Measurements from ENCODE around the gene COL2A1.

Gene COL2A1

DNA sequence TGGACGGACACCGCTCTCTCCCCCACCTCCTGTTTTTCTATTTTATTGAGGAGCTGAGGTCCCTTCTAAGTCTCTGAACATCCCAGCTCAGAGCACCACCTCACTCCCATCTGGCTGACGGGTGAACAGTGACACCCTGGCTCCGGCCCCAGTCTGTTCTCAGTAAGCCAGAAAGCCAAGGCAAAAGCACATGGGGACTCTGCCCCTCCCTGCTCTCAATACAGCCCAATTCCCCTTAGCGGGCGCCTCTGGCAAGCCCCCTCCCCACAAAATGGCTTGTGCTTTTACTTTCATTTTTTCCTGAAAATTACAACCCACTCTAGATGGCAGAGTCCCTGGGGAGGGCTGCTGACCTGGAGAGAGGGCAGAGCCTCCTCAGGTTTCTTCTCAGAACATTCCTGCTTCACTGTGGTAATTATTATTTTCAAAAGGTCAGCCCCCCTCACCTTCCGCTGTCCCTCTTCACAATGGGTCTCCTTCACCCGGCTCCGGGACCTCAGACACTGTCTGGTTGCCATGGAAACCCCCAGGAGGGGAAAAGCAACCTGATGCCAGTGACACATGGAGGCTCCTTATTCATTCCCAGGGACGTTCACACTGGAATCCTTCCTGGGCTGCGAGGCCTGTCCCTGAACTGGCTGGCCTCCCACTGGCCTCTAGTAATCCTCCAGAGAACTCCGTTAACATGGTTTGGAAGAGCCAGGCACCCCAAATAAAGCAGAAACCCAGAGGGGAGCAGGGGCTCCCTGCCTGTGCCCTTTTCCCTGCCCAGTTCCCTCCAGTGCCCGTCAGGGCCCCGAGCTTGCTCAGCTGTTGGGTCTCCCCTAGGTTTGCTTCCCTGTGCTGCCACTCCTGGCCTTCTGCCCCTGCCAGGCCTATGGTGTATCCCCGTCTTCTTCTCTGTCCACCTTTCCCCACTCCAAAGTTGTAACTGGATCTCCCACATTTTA, 15.9 kb downstream of the COL2A1 start:
- DNase-seq = no peak

DNA sequence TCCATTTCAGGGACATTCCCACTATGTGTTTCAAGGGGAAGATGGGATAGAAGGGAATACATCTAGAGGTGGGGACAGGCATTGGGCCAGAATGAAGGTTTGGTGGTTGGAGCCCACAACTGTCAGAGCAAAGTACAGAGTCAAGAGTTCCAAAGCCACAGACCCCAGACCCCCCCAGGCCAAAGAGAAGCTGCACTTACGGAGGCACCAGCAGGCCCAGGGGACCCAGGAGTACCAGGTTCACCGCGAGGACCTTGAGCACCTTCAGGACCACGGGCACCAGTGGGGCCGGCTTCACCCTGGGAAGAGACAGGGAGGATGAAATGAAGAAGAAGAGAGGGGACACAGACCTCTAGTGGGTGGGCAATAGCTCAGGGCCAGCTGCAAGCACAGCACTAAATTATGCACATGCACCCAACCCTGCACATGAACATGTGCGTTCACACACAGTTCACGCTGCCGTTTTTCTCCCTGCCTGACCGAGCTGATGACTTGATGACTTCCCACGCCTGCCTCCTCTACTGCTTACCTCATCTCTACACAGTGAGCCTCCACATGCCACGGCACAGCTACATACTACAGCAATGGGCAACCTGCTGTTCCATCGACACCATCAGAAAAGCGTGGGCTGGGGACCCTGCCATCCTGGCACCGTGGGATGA, 16.7 kb downstream of the COL2A1 start:
- no peak for DNase-seq

DNA sequence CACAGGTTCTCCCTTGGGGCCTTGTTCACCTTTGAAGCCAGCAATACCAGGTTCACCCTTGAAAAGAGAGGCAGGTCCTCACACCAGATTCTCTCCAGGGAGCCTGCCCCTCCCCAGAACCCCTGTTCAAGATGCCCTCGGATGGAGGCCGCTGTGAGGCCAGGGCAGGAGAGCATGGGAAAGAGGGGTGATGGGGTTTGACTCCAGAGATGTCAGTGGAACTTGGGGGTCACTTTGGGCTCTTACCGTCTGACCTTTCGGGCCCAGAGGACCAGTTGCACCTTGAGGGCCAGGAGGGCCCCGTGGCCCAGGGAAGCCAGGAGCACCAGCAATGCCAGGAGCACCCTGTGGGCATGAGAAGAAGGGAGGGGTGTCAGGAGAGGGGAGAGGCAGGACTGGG, 17.4 kb downstream of the COL2A1 start:
- no peak for DNase-seq

DNA sequence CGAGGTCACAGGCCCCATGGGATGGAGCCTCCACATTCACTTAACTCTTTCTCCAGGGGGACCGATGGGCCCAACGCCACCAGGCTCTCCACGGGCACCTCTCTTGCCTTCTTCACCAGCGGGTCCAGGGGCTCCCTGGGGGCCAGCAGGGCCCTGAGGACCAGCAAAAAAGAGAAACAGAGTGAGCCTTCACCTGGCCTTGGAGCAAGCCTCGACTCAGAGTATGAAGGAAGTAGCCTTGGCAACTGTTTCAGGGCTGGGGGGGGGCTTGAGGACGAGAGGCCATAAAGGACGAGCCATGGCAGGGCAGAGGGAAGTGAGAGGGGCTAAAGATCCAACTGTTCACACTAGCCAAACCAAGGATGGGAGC, 18.0 kb downstream of the COL2A1 start:
- no peak for DNase-seq

DNA sequence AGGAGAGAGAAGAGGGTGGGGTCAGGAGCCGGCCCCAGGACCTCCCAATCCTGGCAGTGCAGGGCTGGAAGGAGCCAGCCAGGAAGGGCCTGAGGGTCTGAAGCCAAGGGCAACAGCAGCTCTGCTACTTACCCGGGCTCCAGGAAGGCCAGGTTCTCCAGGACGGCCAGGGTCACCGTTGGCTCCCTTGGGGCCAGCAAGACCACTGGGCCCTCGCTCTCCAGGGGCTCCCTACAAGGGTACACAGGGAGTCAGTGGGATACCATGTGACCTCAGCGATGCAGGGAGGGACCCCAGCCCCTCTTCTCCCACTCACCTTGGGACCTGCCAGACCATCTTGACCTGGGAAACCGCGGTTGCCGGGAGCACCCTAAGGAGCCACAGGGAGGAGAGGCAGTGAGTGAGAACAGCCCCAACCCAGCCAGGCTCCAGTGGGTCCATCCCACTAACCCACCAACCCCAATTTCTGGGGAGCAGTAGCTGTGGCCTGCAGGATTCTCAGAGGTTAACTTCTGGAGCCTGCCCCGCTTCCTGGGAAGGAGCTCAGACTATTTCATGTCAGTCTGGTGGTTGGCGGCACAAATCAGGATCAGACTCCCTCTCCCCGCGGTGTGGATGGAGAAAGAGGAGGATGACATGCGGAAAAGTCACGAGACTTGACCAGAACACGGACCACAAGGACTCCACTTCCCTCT, 18.5 kb downstream of the COL2A1 start:
- DNase-seq = no peak

DNA sequence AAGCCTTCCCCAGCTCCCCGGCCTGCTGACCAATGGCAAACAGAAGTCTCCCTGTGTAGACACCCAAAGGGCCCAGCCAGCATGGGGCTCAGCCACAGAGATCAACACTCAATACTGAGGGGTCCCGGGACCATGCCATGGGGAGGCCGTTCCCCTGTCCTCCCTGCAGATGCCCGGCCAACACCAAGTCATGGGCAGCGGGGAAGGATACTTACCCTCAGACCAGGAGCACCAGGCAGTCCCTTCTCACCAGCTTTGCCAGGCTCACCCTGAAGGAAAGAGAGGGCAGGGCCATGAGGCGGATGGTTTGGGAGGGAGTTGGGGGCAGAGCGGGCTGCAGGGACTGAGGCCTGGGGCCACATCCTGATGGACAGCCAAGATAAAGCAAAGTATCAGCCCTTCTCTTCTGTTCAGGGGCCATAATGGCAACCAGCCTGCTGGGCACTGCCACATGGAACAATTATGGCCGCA, 19.9 kb downstream of the COL2A1 start:
- DNase-seq = no peak

DNA sequence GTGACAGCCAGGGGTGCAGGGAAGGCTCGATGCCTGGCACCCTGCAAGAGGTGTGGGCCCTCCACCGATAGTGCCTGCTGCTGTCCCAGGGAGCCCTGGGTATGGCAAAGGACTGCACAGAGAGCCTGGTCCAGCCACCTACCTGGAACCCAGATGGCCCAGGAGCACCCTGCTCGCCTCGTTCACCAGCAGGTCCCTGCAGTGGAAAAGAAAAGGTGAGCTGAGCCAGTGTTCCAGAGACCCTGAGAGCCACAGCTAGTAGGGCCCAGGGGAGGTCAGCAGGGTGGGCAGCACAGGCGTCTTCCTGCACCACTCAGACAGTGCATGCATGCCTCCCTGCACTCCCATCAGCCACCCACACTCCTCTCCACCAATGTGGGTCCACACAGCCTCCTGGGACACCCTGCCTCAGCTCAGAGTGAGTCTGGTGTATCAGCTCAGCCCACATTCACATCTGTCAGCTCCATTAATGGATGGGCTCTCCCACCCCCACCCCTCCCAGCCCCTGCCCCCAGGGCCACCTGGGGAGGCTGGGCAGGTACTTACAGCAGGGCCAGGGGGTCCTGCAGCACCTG, 20.6 kb downstream of the COL2A1 start:
- DNase-seq = no peak

DNA sequence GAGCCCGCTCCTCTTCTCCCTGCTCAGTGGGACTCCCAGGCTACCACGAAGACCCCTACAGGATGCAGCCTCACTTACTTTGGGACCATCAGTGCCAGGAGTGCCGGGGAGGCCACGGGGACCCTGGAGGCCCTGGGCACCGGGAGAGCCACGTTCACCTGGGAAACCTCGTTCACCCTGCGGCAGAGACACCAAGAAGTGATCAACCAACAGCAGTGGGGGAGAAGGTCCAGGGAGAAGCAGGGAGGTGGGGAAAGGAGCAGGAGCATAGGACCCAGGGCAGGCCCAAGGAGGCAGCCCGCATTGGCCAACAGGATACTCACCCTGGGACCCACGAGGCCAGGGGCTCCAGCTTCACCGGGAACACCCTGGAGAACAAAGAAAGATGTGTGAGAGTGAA, 21.5 kb downstream of the COL2A1 start:
- DNase-seq = no peak

DNA sequence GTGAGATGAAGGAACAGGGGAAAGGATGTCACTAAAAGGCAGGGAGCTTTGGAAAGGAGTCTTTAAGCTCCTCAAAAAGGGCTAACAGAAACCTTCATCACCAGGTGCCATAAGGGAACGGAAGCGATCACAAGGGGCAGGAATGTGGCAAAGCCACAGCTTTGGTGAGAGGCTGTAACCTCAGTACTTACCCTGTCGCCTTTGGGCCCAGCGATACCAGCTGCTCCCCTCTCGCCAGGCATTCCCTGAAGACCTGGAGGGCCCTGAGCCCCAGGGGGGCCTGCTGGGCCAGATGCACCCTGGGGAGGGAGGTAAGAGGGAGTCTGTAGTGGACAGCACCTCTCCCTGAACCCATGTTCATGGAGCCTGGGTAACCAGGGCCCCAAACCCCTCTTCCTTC, 22.0 kb downstream of the COL2A1 start:
- no peak for DNase-seq

DNA sequence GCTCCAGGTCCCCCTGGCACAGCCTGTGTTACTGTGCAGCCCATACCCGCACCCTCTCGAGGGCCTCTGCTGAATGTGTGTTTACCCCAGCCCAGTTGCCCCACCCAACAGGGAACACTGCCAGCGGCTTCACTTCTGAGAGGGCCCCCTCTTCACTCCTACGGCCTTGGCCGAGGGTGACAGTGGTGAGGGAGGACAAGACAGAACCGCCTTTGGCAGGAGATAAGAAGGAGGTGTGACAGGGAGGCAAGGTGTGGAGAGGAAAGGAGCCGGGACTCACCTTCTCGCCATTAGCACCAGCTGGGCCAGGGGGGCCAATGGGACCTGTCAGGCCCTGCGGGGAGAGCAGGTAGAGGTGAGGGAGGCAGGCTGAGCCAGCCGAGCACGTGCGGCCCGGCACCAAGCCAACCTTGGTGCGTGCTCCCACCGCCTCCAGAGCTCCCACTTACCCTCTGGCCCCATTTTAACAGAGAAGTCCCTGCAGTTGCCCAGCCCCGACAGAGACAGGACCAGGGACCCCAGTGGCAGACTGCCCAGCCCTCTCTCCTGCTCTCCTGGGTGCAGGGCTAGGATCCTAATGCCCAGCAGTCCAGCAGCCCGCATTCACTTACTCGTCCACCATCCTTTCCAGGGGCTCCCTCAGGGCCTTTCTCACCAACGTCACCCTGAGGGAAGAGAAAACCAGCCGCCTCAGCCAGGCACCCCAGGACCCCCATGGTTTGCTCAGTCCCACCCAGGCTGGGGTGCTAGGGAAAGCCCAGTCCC, 22.6 kb downstream of the COL2A1 start:
- DNase-seq = no peak

DNA sequence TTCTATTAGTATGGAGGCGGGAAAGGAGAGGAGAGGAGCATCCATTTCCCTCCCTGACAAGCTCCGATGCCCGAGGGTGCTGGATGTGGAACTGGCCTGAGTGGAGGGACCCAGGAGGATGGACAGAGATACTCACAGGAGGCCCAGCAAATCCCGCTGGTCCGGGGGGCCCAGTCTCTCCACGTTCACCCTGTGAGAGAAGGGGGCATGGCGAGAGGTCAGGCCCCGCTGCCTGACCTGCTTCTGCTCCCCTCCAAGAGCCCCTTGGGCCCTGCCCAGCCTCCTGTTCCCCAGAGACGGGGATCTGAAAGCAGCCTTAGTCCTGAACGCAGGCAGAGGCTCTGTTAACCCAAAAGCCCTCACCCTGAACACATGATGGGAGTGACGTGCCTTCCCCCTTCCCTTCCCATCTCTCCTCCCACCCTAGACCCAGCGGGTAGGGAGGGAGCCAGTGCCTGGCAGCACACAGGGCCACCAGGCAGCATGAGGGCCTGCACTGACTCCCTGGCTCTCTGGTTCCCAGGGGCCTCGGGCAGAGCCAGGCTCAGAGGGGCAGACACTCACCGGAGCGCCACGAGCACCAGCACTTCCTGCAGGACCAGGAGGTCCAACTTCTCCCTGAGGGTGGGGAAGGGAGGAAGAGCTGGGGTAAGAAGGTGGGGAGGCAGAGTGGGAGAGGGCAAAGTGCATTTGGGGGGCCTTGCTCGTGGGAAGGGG, 23.3 kb downstream of the COL2A1 start:
- no peak for DNase-seq

DNA sequence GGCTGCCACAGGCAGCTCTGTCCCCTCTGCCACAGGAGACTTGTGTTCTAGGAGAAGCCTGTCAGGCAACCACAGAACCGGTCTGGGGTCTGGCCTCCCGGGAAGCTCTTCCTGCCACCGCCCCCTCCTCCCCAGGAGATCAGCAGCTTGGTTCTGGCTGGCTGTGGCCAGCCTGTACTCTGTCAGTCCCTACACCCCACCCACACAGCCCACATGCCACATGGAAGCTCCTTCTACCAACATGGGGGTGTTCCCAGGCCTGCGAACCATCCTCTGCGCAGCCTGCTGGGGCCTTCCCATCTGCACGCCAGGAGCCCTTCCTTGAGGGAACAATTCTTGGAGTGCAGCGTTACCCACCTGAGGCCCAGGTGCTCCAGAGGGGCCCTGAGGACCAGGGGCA, 24.1 kb downstream of the COL2A1 start:
- no peak for DNase-seq

DNA sequence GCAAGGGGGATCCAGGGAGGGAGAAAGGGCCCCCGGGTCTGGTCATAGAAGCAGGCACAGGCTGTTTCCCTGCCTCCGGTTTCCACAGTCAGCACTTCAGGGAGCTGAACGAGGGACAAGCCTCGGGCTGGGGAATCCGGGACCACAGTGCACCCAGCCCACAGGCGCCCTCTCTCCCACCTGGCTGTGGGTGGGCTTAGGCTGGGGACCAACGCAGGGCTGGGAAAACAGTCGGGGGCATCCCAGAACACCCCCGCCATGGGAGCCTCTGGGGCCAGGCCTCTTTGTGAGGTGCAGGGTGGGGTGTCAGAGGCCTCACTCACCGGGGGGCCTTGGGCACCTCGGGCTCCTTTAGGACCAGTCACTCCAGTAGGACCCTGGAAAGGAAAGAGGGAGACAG, 24.6 kb downstream of the COL2A1 start:
- DNase-seq = no peak

DNA sequence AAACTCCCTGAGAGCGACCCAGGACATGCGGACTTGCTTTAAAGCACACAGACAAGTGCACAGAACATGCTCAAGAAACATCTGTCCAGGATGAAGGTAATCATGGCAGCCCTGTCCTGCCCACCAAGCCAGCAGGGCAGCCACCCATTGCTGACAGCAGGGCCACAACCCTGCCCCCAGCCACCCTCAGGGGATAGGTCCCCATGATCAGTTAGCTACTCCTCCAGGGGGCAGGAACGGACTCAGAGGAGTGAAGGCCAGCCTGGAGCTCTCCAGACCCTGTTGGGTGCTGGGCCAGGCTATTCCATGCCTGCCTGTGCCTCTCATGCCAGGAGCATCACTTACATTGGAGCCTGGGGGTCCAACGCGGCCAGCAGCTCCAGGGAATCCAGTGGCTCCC, 25.1 kb downstream of the COL2A1 start:
- DNase-seq = no peak

DNA sequence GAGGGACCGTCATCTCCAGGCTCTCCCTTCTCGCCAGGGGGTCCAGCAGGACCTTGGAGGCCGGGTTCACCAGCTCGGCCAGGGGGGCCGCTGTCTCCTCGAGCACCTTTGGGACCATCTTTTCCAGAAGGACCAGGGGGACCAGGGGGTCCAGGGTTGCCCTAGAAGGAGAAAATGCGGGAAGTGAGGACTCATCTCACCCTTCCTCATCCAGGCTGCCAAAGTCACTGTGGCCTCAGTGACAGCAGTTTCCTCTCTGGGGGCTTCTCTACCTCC, 25.7 kb downstream of the COL2A1 start:
- DNase-seq = no peak

DNA sequence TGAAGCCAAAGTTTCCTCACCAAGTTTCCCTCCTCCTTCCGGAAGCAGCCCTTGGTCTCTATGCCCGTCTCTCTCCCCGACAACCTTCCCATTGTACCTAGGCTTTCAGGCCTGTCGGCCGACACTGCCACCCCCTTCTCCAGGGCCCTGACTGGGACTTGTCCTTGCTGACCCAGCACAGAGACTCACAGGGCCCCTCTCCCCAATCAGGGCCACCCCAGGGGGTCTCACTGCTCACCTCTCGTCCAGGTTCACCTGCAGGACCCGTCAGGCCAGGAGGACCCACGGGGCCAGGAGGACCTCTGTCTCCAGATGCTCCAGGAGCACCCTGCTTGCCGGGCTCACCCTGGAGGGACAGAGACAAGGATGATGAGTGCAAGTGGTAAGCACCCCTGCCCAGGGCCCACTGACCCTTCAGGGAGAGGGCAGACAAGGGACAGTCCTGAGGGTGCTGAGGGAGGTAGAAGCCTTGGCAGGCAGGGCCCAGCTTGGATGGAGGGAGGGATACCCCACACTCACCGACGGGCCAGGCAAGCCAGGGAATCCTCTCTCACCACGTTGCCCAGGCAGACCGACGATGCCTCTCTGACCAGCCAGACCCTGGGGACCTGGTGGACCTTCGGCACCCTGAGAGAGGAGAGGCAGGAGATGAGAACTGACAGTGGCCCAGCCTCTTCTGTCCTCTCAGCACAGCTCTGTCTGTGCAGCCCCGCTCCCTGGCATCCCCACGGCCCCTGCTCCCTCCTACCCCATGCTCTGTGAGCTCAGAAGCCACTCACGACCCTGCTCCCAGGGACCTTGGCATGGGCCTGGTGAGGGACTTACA, 26.3 kb downstream of the COL2A1 start:
- no peak for DNase-seq

DNA sequence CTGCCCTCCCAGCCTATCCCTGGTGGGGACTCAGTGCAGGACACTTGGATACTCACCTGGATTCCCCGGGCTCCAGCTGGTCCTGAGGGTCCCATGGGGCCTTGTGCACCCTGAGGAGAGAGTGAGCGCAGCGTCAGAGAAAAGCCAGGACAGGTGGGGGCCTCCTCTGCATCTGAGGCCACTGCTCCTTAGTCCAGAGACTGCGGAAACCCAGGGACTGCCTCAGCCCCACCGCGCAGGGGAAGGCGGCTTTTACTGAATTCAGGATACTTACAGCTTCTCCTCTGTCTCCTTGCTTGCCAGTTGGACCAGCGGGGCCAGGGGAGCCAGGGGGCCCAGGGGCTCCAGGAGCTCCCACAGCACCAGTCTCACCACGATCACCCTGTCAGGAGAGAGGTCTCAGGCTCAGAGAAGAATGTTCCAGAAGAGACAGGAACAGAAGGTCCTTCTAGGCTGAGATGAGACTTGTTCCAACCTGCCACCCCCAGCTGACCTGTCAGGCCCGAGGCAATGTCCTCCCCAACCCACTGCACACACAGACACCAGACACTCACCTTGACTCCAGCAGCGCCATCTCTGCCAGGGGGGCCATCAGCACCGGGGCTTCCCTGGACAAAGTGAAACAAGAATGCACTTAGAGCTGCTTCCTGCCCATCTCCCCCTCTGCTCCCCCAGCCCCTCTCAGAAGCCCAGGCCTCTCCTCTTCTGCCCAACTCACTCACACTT, 27.1 kb downstream of the COL2A1 start:
- DNase-seq = no peak

DNA sequence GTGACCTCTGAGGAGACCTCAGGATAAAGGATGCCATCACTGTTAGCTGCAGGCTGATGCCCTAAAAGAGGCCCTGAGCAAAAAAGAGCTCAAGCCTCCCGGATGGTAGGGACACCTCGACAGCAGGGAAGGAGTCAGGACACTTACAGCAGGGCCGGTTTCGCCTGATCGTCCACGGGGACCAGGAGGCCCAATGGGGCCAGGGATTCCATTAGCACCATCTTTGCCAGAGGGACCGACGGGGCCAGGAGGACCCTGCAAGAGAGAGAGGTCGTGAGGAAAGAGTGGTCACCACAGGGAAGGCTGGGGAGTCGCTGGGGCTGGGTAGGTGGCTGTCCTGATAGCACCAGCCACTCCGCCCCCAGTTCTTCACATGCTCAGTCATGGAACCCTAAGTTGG, 28.5 kb downstream of the COL2A1 start:
- DNase-seq = no peak

DNA sequence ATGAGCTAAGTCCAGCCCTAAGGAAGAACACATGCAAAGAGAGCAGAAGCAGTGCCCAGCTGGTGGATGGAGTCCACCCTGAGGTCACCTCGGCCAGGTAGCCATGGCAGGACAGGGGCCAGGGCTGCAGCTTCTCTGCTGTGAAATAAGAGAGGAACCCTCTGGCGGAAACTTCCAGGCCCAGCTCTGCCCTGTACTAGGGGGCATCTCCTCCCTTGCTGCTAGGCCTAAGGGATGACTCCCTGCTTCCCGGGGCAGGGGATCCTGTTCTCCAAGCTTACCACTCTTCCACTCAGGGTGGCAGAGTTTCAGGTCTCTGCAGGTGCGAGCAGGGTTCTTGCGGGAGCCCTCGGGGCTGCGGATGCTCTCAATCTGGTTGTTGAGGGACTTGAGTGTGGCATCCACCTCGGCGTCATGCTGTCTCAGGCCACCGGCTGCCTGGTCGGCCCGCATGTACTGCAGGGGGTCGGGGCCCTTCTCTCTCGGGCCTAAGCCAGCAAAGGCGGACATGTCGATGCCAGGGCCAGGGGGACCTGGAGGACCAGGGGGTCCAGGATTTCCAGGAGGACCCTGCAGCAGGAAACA, 29.1 kb downstream of the COL2A1 start:
- no peak for DNase-seq

DNA sequence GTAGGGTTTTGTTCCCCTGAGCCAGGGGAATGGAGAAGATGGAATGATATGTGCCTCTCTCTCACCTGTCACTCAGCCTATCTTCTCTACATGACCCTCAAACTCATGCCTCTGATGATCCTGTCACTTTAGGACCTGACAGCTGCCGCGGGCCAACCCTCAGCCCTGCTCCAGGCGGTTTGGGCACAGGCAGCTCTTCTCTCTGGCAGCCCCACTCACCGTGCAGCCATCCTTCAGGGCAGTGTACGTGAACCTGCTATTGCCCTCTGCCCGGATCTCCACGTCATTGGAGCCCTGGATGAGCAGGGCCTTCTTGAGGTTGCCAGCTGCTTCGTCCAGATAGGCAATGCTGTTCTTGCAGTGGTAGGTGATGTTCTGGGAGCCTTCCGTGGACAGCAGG, 30.4 kb downstream of the COL2A1 start:
- DNase-seq = no peak

Data from activated CD4-positive, alpha-beta T cell treated with anti-CD3 and anti-CD28 coated beads, Interleukin-10, Interleukin-2, amounts not matched to agents 100 ng/mL and 50 ng/mL, durations not matched to agents 16 hours and 8 hours (primary cell).